GM12801 (cell line): ENCODE measurements around the gene OSBPL6.

Source experiments
- TF ChIP-seq, protein P1 (sequence below): IDR thresholded peaks from one replicate; pipeline ENCODE4 v1.5.1; 2011; ENCODE audit warnings: control low read depth; ENCODE audit not compliant: insufficient read length; ENCODE audit errors: extremely low read depth

Gene OSBPL6

DNA sequence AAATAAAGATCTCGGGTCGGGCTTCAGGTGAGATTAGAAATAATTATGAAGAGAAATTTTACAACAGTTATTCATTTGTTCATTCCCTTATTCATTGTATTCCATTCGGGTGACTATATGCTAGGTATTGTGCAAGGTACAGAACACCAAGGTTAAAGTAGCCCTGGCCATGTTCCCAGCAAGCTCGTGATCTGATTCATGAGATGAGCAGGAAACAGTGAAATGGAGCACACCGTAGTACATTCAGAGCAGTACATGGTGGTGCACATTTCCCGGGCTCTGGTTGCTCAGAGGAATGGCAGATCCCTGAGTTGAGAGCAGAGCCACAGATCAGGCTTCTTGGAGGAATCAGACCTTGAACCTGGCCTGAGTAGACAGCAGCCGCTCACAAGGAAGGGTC is 168.9 kb downstream of the OSBPL6 start:
- TF ChIP-seq, protein P1, sequence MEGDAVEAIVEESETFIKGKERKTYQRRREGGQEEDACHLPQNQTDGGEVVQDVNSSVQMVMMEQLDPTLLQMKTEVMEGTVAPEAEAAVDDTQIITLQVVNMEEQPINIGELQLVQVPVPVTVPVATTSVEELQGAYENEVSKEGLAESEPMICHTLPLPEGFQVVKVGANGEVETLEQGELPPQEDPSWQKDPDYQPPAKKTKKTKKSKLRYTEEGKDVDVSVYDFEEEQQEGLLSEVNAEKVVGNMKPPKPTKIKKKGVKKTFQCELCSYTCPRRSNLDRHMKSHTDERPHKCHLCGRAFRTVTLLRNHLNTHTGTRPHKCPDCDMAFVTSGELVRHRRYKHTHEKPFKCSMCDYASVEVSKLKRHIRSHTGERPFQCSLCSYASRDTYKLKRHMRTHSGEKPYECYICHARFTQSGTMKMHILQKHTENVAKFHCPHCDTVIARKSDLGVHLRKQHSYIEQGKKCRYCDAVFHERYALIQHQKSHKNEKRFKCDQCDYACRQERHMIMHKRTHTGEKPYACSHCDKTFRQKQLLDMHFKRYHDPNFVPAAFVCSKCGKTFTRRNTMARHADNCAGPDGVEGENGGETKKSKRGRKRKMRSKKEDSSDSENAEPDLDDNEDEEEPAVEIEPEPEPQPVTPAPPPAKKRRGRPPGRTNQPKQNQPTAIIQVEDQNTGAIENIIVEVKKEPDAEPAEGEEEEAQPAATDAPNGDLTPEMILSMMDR = no peak

DNA sequence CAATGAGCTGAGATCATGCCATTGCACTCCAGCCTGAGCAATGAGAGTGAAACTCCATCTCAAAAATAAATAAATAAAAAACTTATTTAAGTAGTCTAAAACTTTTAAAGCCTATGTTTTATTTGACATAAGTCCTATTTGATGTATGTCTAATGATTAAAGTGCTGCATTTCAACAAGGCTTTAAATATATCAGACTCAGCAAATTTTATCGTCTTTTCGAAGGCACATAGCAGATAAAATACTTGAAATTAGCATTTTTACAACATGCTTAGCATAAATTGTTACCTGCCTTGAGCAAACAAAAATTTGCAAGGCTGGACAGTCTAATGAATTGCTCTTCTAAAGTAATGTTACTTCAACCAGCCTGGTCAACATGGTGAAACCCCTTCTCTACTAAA is 170.8 kb downstream of the OSBPL6 start:
- TF ChIP-seq, protein P1 = no peak

DNA sequence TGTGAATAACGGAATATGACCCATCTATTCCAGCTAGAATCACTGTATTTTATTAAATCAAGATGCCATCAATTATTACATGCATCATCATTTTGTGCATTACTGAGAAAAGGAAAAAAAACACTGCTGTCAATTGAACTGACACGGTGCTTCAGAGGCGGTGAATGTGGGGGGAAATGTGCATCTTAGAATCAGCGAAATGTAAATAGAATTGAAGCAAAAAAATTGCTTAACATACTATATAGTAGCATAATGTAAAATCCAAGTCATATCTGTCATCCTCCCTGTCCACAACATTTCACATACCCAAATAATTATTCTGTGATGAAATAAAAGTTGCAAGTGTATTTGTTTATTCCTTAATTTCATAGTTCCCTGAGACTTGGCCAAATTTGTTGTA is 172.1 kb downstream of the OSBPL6 start:
- TF ChIP-seq, protein P1 = no peak

DNA sequence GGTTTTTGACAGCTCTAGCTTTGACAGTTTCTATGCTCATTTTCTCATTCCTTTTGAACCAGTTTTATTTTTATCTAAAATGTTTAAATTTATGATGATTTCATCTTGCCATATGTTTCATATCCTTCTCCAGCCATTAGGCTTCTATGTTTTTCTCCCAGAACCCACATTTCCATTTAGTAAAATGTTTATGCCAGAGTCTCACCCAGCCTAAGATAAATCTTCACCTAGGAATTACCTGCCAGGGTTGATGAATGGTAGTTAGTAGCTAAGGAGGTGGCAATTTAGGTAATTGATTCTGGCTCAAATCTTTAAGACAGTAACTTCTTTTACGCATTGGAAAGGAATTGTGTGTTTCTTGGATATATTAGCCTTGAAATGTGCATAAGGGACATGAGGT is 173.0 kb downstream of the OSBPL6 start:
- TF ChIP-seq, protein P1 = no peak

DNA sequence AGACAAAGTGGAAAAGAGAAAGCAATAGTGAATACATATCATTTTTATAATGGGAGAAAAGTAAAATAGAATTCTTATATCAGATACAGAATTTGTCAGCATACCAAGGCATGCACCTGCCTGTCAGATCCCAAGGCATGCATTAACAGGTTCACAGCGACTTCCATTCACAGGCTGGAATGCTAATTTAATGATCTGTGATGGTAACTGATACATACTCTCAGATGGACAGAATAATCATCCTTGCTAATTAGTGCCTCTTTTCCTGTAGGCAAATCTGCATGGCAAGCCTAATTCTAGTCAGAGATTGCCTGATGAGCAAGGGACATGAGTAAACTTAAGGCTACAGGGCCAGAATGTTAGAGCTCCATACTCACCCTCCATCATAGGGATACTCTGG is 180.6 kb downstream of the OSBPL6 start:
- TF ChIP-seq, protein P1 = no peak

DNA sequence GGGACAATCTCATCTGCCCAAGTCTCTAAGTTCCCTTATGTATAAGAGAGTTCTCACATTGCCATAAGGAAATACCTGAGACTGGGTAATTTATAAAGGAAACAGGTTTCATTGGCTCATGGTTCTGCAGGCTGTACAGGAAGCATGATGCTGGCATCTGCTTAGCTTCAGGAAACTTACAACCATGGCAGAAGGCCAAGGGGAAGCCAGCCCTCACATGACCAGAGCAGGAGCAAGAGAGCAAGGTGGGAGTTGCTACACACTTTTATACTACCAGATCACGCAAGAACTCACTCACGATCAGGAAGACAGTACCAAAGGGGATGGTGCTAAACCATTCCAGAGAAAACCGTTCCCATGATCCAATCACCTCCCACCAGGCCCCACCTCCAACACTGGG is 182.7 kb downstream of the OSBPL6 start:
- TF ChIP-seq, protein P1 = no peak

DNA sequence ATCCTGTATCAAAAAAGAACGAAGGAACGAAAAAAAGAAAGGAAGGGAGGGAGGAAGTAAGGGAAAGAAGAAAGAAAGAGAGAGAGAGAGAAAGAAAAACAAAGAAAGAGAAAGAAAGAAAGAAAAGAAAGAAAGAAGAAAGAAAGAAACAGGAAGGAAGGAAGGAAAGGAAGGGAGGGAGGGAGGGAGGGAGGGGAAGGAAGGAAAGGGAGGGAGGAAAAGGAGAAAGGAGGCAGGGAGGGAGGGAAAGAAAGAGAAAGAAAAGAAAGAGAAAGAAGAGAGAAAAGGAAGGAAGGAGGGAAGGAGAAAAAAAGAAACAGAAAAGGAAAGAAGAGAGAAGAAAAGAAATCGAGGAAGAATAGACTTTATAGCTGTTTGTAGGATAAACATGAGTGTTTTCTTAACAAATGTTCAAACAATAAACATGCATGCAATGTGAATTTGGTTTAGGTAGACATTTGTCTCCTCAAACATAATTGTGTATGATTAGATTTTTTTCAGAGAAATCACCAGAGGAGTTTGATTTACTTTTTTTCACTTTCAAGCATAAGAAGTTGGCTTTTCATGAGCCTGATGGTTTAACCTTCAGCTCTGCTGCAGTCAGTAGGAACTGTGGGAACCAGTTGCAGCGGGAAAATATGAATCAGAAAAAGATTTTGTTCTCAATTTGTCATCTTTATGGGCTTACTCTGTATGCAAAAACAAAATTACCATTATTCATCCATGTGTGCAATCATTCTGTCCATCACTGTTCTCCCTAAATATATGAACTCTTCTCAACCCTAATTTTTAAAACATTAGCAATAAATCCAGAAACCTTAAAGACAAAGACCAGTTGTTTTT is 185.1 kb downstream of the OSBPL6 start:
- TF ChIP-seq, protein P1 = no peak
